Mucosa of descending colon (tissue), 3 donors: ENCODE results near the gene TGFB1. TPM values are rescaled to one million over a fixed set of nuclear protein-coding genes. Genes with fewer than 3 reads are reported as not detected.

ENCODE experiments used
- ATAC-seq: fragments of 200-7000 bp; cut with Tn5 transposase; one replicate; pipeline ENCODE4 v1.9.1; 2020; ENCODE audit warnings: mild to moderate bottlenecking, moderate library complexity
- DNase-seq, 3 donors: peaks; one replicate each; pipeline ENCODE4 v3.0.0-alpha.2; 2020
- H3K36me3 ChIP-seq: fragments of 200-600 bp; one replicate; pipeline ENCODE4 v1.8.0; 2021; ENCODE audit warnings: low read depth, mild to moderate bottlenecking
- H3K4me1 ChIP-seq: fragments of 200-600 bp; one replicate; pipeline ENCODE4 v1.8.0; 2021; ENCODE audit warnings: low read depth, mild to moderate bottlenecking
- H3K4me3 ChIP-seq: fragments of 200-600 bp; one replicate; pipeline ENCODE4 v1.8.0; 2021; ENCODE audit warnings: mild to moderate bottlenecking
- H3K9me3 ChIP-seq: fragments of 200-600 bp; one replicate; pipeline ENCODE4 v1.8.0; 2021; ENCODE audit warnings: mild to moderate bottlenecking
- CTCF ChIP-seq: fragments of 200-600 bp; IDR thresholded peaks from one replicate; pipeline ENCODE4 v1.8.0; 2022; ENCODE audit warnings: antibody characterized with exemption, mild to moderate bottlenecking
- intact Hi-C, 2 donors: fragments of 100-400 bp; cut with DNase I in 1 of 2; cut with micrococcal nuclease in 1 of 2; formaldehyde crosslinking; loops; one replicate each; pipeline versions ENCODE4 v1.11.0 to v1.11.1; 2022; cut with DNase I, micrococcal nuclease
- total RNA-seq, 3 donors: library from RNA; stranded (reverse); fragmentation: NEBNext Ultra II Directional in 2 of 3; extraction: Animal tissue kit (Norgen Biotek cat#: 25700) in 2 of 3; gene quantifications; one replicate each; pipeline versions ENCODE4 v1.2.1 to v1.2.4, GENCODE V29; 2021 to 2023
- donor health status: DM: no; HTN: no; CAD: no; lungs with moderate emphysema.
- donor health status: DM: no; HTN: no; CAD: no.
- donor health status: DM: no; HTN: yes; CAD: no.

Gene TGFB1
- total RNA-seq, 3 donors from 2014 or later = 8.2 to 39.6 (median 21.8) TPM

GRCh38 chr19:41309180-41310032 lies 44.3 kb downstream of the TGFB1 start:
- Histone ChIP-seq H3K9me3 (no peaks in the 10 kb centered on the region), H3K4me3 (peak overlapping the region; percentile 44), H3K4me1 (peaks cover 23% of the 10 kb centered on the region), H3K36me3 (peaks cover 6% of the 10 kb centered on the region)
- DNase-seq = peak in 1 of 3 donors; percentile 60
- TF ChIP-seq CTCF = no peak
- ATAC-seq = peak; percentile 60
- intact Hi-C loops = no loop called here

- peaks cover 6% of the 10 kb centered on the region for H3K36me3 ChIP-seq
These were observed 45.1 kb downstream of the TGFB1 start for GRCh38 chr19:41308450-41309179.

GRCh38 chr19:41307954-41308449 lies 45.7 kb downstream of the TGFB1 start:
- Histone ChIP-seq H3K9me3 (no peaks in the 10 kb centered on the region), H3K4me1 (peaks cover 23% of the 10 kb centered on the region), H3K4me3 (no peak overlapping the region), H3K36me3 (peaks cover 6% of the 10 kb centered on the region)
- no peak for TF ChIP-seq CTCF
- intact Hi-C loops = no loop called here
- DNase-seq = no peak
- no peak for ATAC-seq

More at GRCh38 chr19:41308450-41309179, 45.1 kb downstream of the TGFB1 start:
- ATAC-seq = peak; percentile 78
- Histone ChIP-seq H3K4me1 (peaks cover 23% of the 10 kb centered on the region), H3K4me3 (no peak overlapping the region), H3K9me3 (no peaks in the 10 kb centered on the region)
- intact Hi-C loops = no loop called here
- peak; percentile 91 to 99 (median 95) for DNase-seq
- TF ChIP-seq CTCF = peak; percentile 96

- ATAC-seq (no peak), DNase-seq (no peak)
- intact Hi-C loops = no loop called here
- H3K36me3 ChIP-seq = peaks cover 6% of the 10 kb centered on the region
- H3K9me3 ChIP-seq = no peaks in the 10 kb centered on the region
- peaks cover 23% of the 10 kb centered on the region for H3K4me1 ChIP-seq
- TF ChIP-seq CTCF = no peak
- H3K4me3 ChIP-seq = no peak overlapping the region
These were observed 46.4 kb downstream of the TGFB1 start for GRCh38 chr19:41307090-41307875.
